Measurements from ENCODE around the gene TMEM181. TPM values are rescaled to one million over a fixed set of nuclear protein-coding genes. Genes with fewer than 3 reads are reported as not detected.

TMEM181 gene
- polyA plus RNA-seq, 1 of the 3 experiments (the other 2 are of a cell fraction): 19.5 TPM

DNA sequence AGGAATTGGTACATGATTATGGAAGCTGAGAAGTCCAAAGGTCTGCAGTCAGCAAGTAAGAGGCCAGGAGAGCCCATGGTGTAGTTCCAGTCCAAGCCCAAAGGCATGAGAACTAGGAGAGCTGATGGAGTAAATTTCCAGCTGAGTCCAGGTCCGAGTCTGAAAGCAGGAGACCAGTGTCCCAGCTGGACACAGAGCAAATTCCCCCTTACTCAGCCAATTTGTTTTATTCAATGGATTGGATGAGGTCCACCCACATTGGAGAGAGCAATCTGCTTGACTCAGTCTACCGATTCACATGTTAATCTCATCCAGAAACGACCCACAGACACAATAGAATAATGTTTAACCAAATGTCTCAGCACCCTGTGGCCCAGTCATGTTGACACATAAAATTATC lies 14.9 kb downstream of the TMEM181 start (continued):
- TF ChIP-seq EP300 (IDR thresholded peaks at IDR 0.05; ENCODE audit: borderline replicate concordance in 1 of 2, low read depth in 1 of 2, low read length in 1 of 2) (no peak), FOXM1 (IDR thresholded peaks at IDR 0.05; ENCODE audit: low read depth) (no peak), NRF1 (IDR thresholded peaks at IDR 0.05; ENCODE audit: low read depth, low read length) (no peak)

GRCh38 chr6:158575550-158575949 lies 15.7 kb downstream of the TMEM181 start:
- TF ChIP-seq POLR2AphosphoS5 (IDR thresholded peaks at IDR 0.05; ENCODE audit: low read depth, low read length) (no peak), JUND (IDR thresholded peaks at IDR 0.05) (no peak), EZH2phosphoT487 (IDR thresholded peaks at IDR 0.05; ENCODE audit: borderline replicate concordance, low read depth) (no peak), RXRA (IDR thresholded peaks at IDR 0.05; ENCODE audit: borderline replicate concordance, low read depth) (no peak), RCOR1 (IDR thresholded peaks at IDR 0.05; ENCODE audit: low read length) (no peak), SMC3 (IDR thresholded peaks at IDR 0.05; ENCODE audit: low read depth, low read length) (no peak), FOXJ3 (CRISPR knock-in tag; IDR thresholded peaks at IDR 0.05) (no peak), RFX5 (IDR thresholded peaks at IDR 0.05; ENCODE audit: low read length) (no peak)
- TF ChIP-seq, protein P1, sequence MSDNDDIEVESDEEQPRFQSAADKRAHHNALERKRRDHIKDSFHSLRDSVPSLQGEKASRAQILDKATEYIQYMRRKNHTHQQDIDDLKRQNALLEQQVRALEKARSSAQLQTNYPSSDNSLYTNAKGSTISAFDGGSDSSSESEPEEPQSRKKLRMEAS (IDR thresholded peaks at IDR 0.05; ENCODE audit: low read depth): no peak
- TF ChIP-seq, protein P2, sequence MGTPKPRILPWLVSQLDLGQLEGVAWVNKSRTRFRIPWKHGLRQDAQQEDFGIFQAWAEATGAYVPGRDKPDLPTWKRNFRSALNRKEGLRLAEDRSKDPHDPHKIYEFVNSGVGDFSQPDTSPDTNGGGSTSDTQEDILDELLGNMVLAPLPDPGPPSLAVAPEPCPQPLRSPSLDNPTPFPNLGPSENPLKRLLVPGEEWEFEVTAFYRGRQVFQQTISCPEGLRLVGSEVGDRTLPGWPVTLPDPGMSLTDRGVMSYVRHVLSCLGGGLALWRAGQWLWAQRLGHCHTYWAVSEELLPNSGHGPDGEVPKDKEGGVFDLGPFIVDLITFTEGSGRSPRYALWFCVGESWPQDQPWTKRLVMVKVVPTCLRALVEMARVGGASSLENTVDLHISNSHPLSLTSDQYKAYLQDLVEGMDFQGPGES (IDR thresholded peaks at IDR 0.05; ENCODE audit: low read depth, low read length): no peak
- no peak for DNase-seq
- no peaks in the 10 kb centered on the region for H3K9me2 ChIP-seq
- no peak overlapping the region for H2AFZ ChIP-seq (ENCODE audit: low read depth)
- peaks cover 5% of the 10 kb centered on the region for H3F3A ChIP-seq (replicated peaks; ENCODE audit: insufficient read depth)
- POLR2A ChIA-PET: no interaction called here
- WGBS (ENCODE audit: low lambda C conversion rate): 76% methylated on average over 2 of the region's 4 CpGs
- H3K9me3 ChIP-seq: no peaks in the 10 kb centered on the region
- peaks cover 0 to 6% of the 10 kb centered on the region in 2 experiments; a peak in 1 of 4 replicates for H3K4me1 ChIP-seq (ENCODE audit: control insufficient read depth in 1 of 2, insufficient read depth in 2 of 2, low read depth in 1 of 2, low read length in 1 of 2)
- CTCF ChIA-PET: no interaction called here
- no peak overlapping the region for H3K9ac ChIP-seq
- H3K4me3 ChIP-seq (ENCODE audit: low read depth in 2 of 2, low read length in 1 of 2): no peak overlapping the region
- no peak overlapping the region for H3K27ac ChIP-seq (ENCODE audit: low read depth in 2 of 2, low read length in 1 of 2)
- H3K36me3 ChIP-seq (replicated peaks in 1 of 2; ENCODE audit: control insufficient read depth in 1 of 2, insufficient read depth in 2 of 2, low read length in 1 of 2): peaks cover 0 to 20% of the 10 kb centered on the region in 2 experiments
- H4K20me1 ChIP-seq (ENCODE audit: insufficient read depth): 0 out of 2 replicates have a peak, but pooled peaks cover 6% of the 10 kb centered on the region
- H3K27me3 ChIP-seq (ENCODE audit: insufficient read depth): no peaks in the 10 kb centered on the region
- peaks cover 71% of the 10 kb centered on the region for H3K79me2 ChIP-seq (ENCODE audit: insufficient read depth)
- no peak overlapping the region for H3K4me2 ChIP-seq

DNA sequence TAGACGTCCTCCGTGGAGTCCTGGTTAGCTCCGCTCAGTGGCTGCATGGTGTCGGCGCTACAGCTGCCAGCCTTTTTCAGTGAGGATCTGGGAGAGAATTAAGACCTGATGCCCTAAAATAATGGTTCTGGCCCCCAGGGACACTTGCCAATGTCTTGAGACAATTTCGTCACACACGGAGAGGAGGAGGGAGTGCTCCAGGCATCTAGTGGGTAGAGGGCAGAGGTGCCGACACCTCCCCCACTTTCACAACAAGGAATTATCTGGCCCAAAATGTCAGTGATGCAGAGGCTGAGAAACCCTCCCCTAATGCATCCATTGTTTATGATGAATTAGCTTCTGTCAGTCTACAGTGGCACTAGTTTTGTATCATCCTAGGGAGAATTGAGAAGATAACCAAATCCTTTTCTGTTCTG lies 24.4 kb downstream of the TMEM181 start:
- Histone ChIP-seq H3K9me2 (no peaks in the 10 kb centered on the region), H3K9me3 (no peaks in the 10 kb centered on the region), H3K27me3 (ENCODE audit: insufficient read depth) (no peaks in the 10 kb centered on the region), H4K20me1 (ENCODE audit: insufficient read depth) (no peaks in the 10 kb centered on the region), H3K36me3 (replicated peaks in 1 of 2; ENCODE audit: control insufficient read depth in 1 of 2, insufficient read depth in 2 of 2, low read length in 1 of 2) (peaks cover 34% of the 10 kb centered on the region in 2 experiments), H3K4me3 (ENCODE audit: low read depth in 2 of 2, low read length in 1 of 2) (no peak overlapping the region), H3K79me2 (ENCODE audit: insufficient read depth) (peaks cover 8% of the 10 kb centered on the region; the same call in 1 of the 2 replicates), H3K27ac (ENCODE audit: low read depth in 2 of 2, low read length in 1 of 2) (no peak overlapping the region), H3K4me1 (ENCODE audit: control insufficient read depth in 1 of 2, insufficient read depth in 2 of 2, low read depth in 1 of 2, low read length in 1 of 2) (no peaks in the 10 kb centered on the region), H3K4me2 (no peak overlapping the region), H2AFZ (ENCODE audit: low read depth) (no peak overlapping the region), H3K9ac (no peak overlapping the region), H3F3A (replicated peaks; ENCODE audit: insufficient read depth) (no peaks in the 10 kb centered on the region)
- TF ChIP-seq CTCF (IDR thresholded peaks at IDR 0.05): no peak
- WGBS (ENCODE audit: low lambda C conversion rate): 97% methylated on average over 8 of the region's 8 CpGs
- ChIA-PET CTCF (interaction anchor here (0.7 to 1.3 kb wide), 3 partner anchors 19 to 363 kb away, joined by 3 read pairs; no protein-coding TSS in a partner anchor), POLR2A (no interaction called here)
- no peak for DNase-seq
